GM18499 (cell line): ENCODE measurements around the gene SEC14L2.

Experiments
- ATAC-seq: cut with Tn5 transposase; IDR thresholded peaks from one replicate; pipeline ENCODE4 v1.9.1; 2021; ENCODE audit warnings: moderate number of reproducible peaks; ENCODE audit not compliant: insufficient read depth, unreplicated experiment

Gene SEC14L2

GRCh38 chr22:30373331-30374325, 23.2 kb upstream of the SEC14L2 start:
- no peak for ATAC-seq

GRCh38 chr22:30375312-30375849, 21.4 kb upstream of the SEC14L2 start:
- no peak for ATAC-seq

- ATAC-seq, result no peak
Measured at GRCh38 chr22:30380011-30380410, 16.8 kb upstream of the SEC14L2 start.

GRCh38 chr22:30381264-30381663, 15.6 kb upstream of the SEC14L2 start:
- ATAC-seq, result no peak

GRCh38 chr22:30382340-30382739, 14.5 kb upstream of the SEC14L2 start:
- no peak for ATAC-seq

- ATAC-seq, result no peak
Measured at GRCh38 chr22:30383061-30383460, 13.8 kb upstream of the SEC14L2 start.

GRCh38 chr22:30385942-30386341, 10.9 kb upstream of the SEC14L2 start:
- ATAC-seq, result no peak

GRCh38 chr22:30386608-30386959, 10.2 kb upstream of the SEC14L2 start:
- ATAC-seq, result no peak

GRCh38 chr22:30386960-30387827, 9.6 kb upstream of the SEC14L2 start, which contains the start of gene RNF215:
Gene RNF215 (minus strand): TSS chr22:30387411. CDS start chr22:30387313, 98 bp downstream.
- no peak for ATAC-seq

- ATAC-seq, result no peak
Measured at GRCh38 chr22:30390974-30391691, 5.7 kb upstream of the SEC14L2 start.

- ATAC-seq, result no peak
Measured at GRCh38 chr22:30392661-30393321, 4.0 kb upstream of the SEC14L2 start.

GRCh38 chr22:30393322-30393680, 3.5 kb upstream of the SEC14L2 start:
- no peak for ATAC-seq

GRCh38 chr22:30393885-30394284, 2.9 kb upstream of the SEC14L2 start:
- ATAC-seq, result no peak

GRCh38 chr22:30397656-30398635, 1.1 kb downstream of the SEC14L2 start:
- no peak for ATAC-seq

GRCh38 chr22:30398685-30399680, 2.2 kb downstream of the SEC14L2 start:
- ATAC-seq, result no peak

- ATAC-seq, result no peak
Measured at GRCh38 chr22:30399718-30400117, 2.9 kb downstream of the SEC14L2 start.

GRCh38 chr22:30400159-30400558, 3.3 kb downstream of the SEC14L2 start:
- ATAC-seq, result no peak
